Measurements from ENCODE around the gene QRICH2.
"Not testable (repeated sequence)": the region's sequence is repeated elsewhere in the genome, so short reads cannot be mapped to it uniquely, and the experiment has no call there.

Gene QRICH2

GRCh38 chr17:76307966-76308338 is at the start of gene QRICH2:
TSS of gene QRICH2 (minus strand) at chr17:76308276. CDS start at chr17:76307998, 278 bp downstream.
- DNase-seq (ENCODE audit: low spot score): no peak

- no peak for DNase-seq (ENCODE audit: low spot score)
Observed at GRCh38 chr17:76357597-76358158, 49.6 kb upstream of the QRICH2 start.

- no peak for DNase-seq (ENCODE audit: low spot score)
Observed at GRCh38 chr17:76356803-76357456, 48.9 kb upstream of the QRICH2 start.

GRCh38 chr17:76354747-76355310 is 46.8 kb upstream of the QRICH2 start:
- no peak for DNase-seq (ENCODE audit: low spot score)

GRCh38 chr17:76354317-76354729 is 46.2 kb upstream of the QRICH2 start:
- no peak for DNase-seq (ENCODE audit: low spot score)

GRCh38 chr17:76353599-76354316 is 45.7 kb upstream of the QRICH2 start, which contains the start of gene PRPSAP1:
TSS of gene PRPSAP1 (minus strand) at chr17:76353916. CDS start at chr17:76353703, 213 bp downstream.
- DNase-seq (ENCODE audit: low spot score): peak; percentile 88

GRCh38 chr17:76353004-76353598 is 45.0 kb upstream of the QRICH2 start:
- peak; percentile 25 for DNase-seq (ENCODE audit: low spot score)

- DNase-seq (ENCODE audit: low spot score): no peak
Observed at GRCh38 chr17:76351526-76352071, 43.5 kb upstream of the QRICH2 start.

GRCh38 chr17:76350463-76350862 is 42.4 kb upstream of the QRICH2 start:
- no peak for DNase-seq (ENCODE audit: low spot score)

GRCh38 chr17:76346936-76347335 is 38.9 kb upstream of the QRICH2 start:
- DNase-seq (ENCODE audit: low spot score): not testable (repeated sequence)

GRCh38 chr17:76345377-76345974 is 37.4 kb upstream of the QRICH2 start:
- peak; percentile 40 for DNase-seq (ENCODE audit: low spot score)

- no peak for DNase-seq (ENCODE audit: low spot score)
Observed at GRCh38 chr17:76343106-76343505, 35.0 kb upstream of the QRICH2 start.

GRCh38 chr17:76341301-76341700 is 33.2 kb upstream of the QRICH2 start:
- DNase-seq (ENCODE audit: low spot score): no peak

- no peak for DNase-seq (ENCODE audit: low spot score)
Observed at GRCh38 chr17:76337413-76337777, 29.3 kb upstream of the QRICH2 start.

- no peak for DNase-seq (ENCODE audit: low spot score)
Observed at GRCh38 chr17:76336756-76337412, 28.8 kb upstream of the QRICH2 start.

GRCh38 chr17:76335716-76336381 is 27.8 kb upstream of the QRICH2 start:
- no peak for DNase-seq (ENCODE audit: low spot score)

- DNase-seq (ENCODE audit: low spot score): no peak
Observed at GRCh38 chr17:76333673-76334505, 25.8 kb upstream of the QRICH2 start.

- no peak for DNase-seq (ENCODE audit: low spot score)
Observed at GRCh38 chr17:76331083-76331482, 23.0 kb upstream of the QRICH2 start.

- no peak for DNase-seq (ENCODE audit: low spot score)
Observed at GRCh38 chr17:76329664-76330063, 21.6 kb upstream of the QRICH2 start.

- no peak for DNase-seq (ENCODE audit: low spot score)
Observed at GRCh38 chr17:76327696-76328095, 19.6 kb upstream of the QRICH2 start.
